DOHH2 (cell line): ENCODE measurements around the gene BOK.

Source experiments
- EZH2phosphoT487 ChIP-seq: fragments of 200-600 bp; sonication (generic); IDR thresholded peaks from 2 replicates; pipeline ENCODE4 v1.6.1; 2017; ENCODE audit warnings: borderline replicate concordance, mild to moderate bottlenecking, antibody characterized with exemption, low read length, moderate library complexity, mixed read lengths
- TF ChIP-seq, protein P1 (sequence below): fragments of 200-600 bp; sonication (generic); IDR thresholded peaks from one replicate; pipeline ENCODE4 v1.5.1; 2014; ENCODE audit warnings: antibody characterized with exemption, mild to moderate bottlenecking, low read depth, low read length; ENCODE audit not compliant: poor library complexity, severe bottlenecking

DNA sequence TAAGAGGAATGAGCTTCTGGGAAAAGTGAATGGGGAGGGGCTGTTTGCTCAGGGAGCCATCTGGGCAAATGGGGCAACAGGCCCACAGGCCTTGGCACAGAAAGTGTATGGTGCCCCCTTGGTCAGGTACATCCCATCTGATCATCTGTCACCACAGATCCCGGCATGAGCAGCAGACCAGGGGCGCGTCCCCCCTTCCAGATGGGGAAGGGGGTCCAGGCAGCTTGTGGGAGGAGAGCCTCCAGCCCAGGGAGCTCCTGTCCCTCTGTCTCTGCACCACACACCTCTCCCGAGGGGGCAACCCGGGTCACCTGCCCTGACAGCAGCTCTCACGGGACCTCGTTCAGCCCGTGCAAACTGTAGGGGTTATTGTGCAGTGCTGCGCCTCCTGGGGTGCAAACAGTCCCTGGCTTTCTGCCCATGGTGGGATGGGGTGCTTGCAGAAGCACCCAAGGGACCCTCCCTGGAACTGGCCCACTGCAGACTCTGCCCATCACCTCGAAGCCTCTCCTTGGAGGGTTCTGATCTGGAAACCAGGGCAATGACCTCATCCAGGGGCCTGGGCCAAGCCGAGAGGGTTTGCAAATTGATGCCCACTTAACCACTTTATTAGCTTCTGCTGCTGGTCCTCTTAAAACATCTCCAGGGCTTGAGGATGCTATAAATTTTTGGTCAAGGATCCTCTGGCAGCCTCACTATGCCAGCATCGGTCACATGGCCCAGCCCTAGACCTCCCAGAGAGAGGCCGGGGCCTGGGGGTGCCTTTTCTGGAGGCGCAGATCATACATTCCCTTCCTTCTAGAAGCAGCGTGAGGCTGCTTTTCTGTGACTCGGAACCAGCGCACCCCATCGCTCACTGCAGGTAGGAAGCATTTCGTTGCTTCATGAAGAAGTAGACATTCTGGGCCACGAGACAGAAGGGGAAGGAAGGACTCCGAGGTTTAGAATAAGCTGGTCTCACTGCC lies 7.6 kb upstream of the BOK start:
- TF ChIP-seq, protein P1, sequence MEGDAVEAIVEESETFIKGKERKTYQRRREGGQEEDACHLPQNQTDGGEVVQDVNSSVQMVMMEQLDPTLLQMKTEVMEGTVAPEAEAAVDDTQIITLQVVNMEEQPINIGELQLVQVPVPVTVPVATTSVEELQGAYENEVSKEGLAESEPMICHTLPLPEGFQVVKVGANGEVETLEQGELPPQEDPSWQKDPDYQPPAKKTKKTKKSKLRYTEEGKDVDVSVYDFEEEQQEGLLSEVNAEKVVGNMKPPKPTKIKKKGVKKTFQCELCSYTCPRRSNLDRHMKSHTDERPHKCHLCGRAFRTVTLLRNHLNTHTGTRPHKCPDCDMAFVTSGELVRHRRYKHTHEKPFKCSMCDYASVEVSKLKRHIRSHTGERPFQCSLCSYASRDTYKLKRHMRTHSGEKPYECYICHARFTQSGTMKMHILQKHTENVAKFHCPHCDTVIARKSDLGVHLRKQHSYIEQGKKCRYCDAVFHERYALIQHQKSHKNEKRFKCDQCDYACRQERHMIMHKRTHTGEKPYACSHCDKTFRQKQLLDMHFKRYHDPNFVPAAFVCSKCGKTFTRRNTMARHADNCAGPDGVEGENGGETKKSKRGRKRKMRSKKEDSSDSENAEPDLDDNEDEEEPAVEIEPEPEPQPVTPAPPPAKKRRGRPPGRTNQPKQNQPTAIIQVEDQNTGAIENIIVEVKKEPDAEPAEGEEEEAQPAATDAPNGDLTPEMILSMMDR: no peak
- no peak for TF ChIP-seq EZH2phosphoT487
